IMR-90 (cell line): ENCODE data around the gene FNIP1. TPM values are rescaled to one million over a fixed set of nuclear protein-coding genes. Genes with fewer than 3 reads are reported as not detected.
A peak's percentile ranks its signal among the peaks of the same experiment; 100 is the strongest.

Source experiments
- ATAC-seq: fragments of 200-7000 bp; cut with Tn5 transposase; 2 replicates; pipeline ENCODE4 v1.9.1; 2020; ENCODE audit warnings: low read depth, mild to moderate bottlenecking, moderate library complexity
- BruUV-seq: library from RNA; stranded (reverse); fragments of 400-500 nt; replicated peaks from 2 replicates; lab custom pipeline; 2021; lab: Mats Ljungman, UMichigan
- CTCF ChIA-PET: fragments of 300-600 bp; formaldehyde crosslinking; extraction: SDS; loops from one replicate; lab custom pipeline; 2021; ENCODE audit warnings: antibody characterized with exemption; lab: Yijun Ruan, JAX
- POLR2A ChIA-PET: fragments of 300-600 bp; sonication (Branson Sonifier 250); formaldehyde crosslinking; loops from one replicate; lab custom pipeline; 2022; ENCODE audit warnings: antibody characterized with exemption; ENCODE audit not compliant: unreplicated experiment; lab: Charles Lee
- DNase-seq: peaks from one replicate; pipeline ENCODE4 v3.0.0; 2013
- H2AFZ ChIP-seq: replicated peaks from 2 replicates; pipeline ENCODE3; 2013; ENCODE audit warnings: low read length, mild to moderate bottlenecking; ENCODE audit not compliant: poor library complexity
- H2AK5ac ChIP-seq: 2 replicates; pipeline ENCODE4 v1.6.1; 2013; ENCODE audit warnings: low read depth, low read length, inconsistent platforms
- H2AK9ac ChIP-seq: replicated peaks from 2 replicates; pipeline ENCODE3; 2013; ENCODE audit warnings: mild to moderate bottlenecking, low read depth, low read length, moderate library complexity; ENCODE audit not compliant: poor library complexity
- H2BK120ac ChIP-seq: 2 replicates; pipeline ENCODE4 v1.6.1; 2013; ENCODE audit warnings: low read depth, low read length, inconsistent platforms
- H2BK15ac ChIP-seq: 3 replicates; pipeline ENCODE4 v1.6.1; 2013; ENCODE audit warnings: low read depth, low read length, inconsistent platforms
- H2BK20ac ChIP-seq: 2 replicates; pipeline ENCODE4 v1.6.1; 2013; ENCODE audit warnings: low read depth, mild to moderate bottlenecking, inconsistent platforms, low read length, moderate library complexity
- H2BK5ac ChIP-seq: 2 replicates; pipeline ENCODE4 v1.6.1; 2013; ENCODE audit warnings: mild to moderate bottlenecking, low read depth, low read length, inconsistent platforms; ENCODE audit not compliant: poor library complexity, severe bottlenecking
- H3K14ac ChIP-seq: replicated peaks from 2 replicates; pipeline ENCODE4 v1.6.1; 2013; ENCODE audit warnings: low read depth, low read length, inconsistent platforms
- H3K18ac ChIP-seq: 2 replicates; pipeline ENCODE4 v1.6.1; 2013; ENCODE audit warnings: low read depth, low read length, control low read depth
- H3K23ac ChIP-seq: 2 replicates; pipeline ENCODE4 v1.6.1; 2013; ENCODE audit warnings: low read depth, low read length, inconsistent platforms
- H3K27ac ChIP-seq: 2 replicates; pipeline ENCODE4 v1.5.1; 2013; ENCODE audit warnings: mild to moderate bottlenecking, control low read depth, low read length; ENCODE audit not compliant: insufficient read depth
- H3K27me3 ChIP-seq: 2 replicates; pipeline ENCODE4 v1.6.1; 2013; ENCODE audit warnings: low read length; ENCODE audit not compliant: control insufficient read depth, insufficient read depth
- H3K36me3 ChIP-seq: 2 replicates; pipeline ENCODE4 v1.6.1; 2013; ENCODE audit warnings: low read length, mixed read lengths; ENCODE audit not compliant: control insufficient read depth, insufficient read depth
- H3K4ac ChIP-seq: 2 replicates; pipeline ENCODE4 v1.6.1; 2013; ENCODE audit warnings: low read depth, low read length, inconsistent platforms
- H3K4me1 ChIP-seq: 2 replicates; pipeline ENCODE4 v1.6.1; 2013; ENCODE audit warnings: low read length, mixed read lengths; ENCODE audit not compliant: control insufficient read depth, insufficient read depth
- H3K4me2 ChIP-seq: 2 replicates; pipeline ENCODE4 v1.6.1; 2013; ENCODE audit warnings: low read depth, mild to moderate bottlenecking, control low read depth, low read length, moderate library complexity
- H3K4me3 ChIP-seq: 2 replicates; pipeline ENCODE4 v1.5.1; 2013; ENCODE audit warnings: low read depth, mild to moderate bottlenecking, control low read depth, low read length, moderate library complexity; ENCODE audit not compliant: insufficient read depth
- H3K56ac ChIP-seq: 2 replicates; pipeline ENCODE4 v1.6.1; 2013; ENCODE audit warnings: low read length, inconsistent platforms; ENCODE audit not compliant: insufficient read depth; ENCODE audit errors: extremely low read depth
- H3K79me1 ChIP-seq, 2 experiments: 2 replicates each; pipeline ENCODE4 v1.6.1; 2013; ENCODE audit warnings: low read length in 2 of 2, inconsistent platforms in 1 of 2, low read depth in 1 of 2
- H3K9ac ChIP-seq: 2 replicates; pipeline ENCODE4 v1.6.1; 2013; ENCODE audit warnings: low read depth, low read length, control low read depth
- H3K9me1 ChIP-seq: 2 replicates; pipeline ENCODE4 v1.6.1; 2013; ENCODE audit warnings: low read length, inconsistent platforms; ENCODE audit not compliant: insufficient read depth
- H3K9me3 ChIP-seq: 2 replicates; pipeline ENCODE4 v1.6.1; 2013; ENCODE audit warnings: low read length; ENCODE audit not compliant: control insufficient read depth, insufficient read depth
- H4K20me1 ChIP-seq: 2 replicates; pipeline ENCODE4 v1.6.1; 2013; ENCODE audit warnings: low read length, inconsistent platforms; ENCODE audit not compliant: insufficient read depth
- H4K5ac ChIP-seq: 2 replicates; pipeline ENCODE4 v1.6.1; 2013; ENCODE audit warnings: mild to moderate bottlenecking, low read depth, low read length, control low read depth
- H4K8ac ChIP-seq, 2 experiments: 2 replicates each; pipeline ENCODE4 v1.6.1; 2013; ENCODE audit warnings: low read depth in 2 of 2, low read length in 2 of 2, control low read depth in 1 of 2, inconsistent platforms in 1 of 2
- H4K91ac ChIP-seq: 2 replicates; pipeline ENCODE4 v1.6.1; 2013; ENCODE audit warnings: low read depth, low read length, inconsistent platforms; ENCODE audit not compliant: insufficient read depth
- ELK1 ChIP-seq: fragments of 150-350 bp; IDR thresholded peaks from 2 replicates; pipeline ENCODE4 v1.6.1; 2016; ENCODE audit warnings: low read depth, mild to moderate bottlenecking, low read length, moderate library complexity, borderline replicate concordance
- FOS ChIP-seq: fragments of 150-350 bp; IDR thresholded peaks from 2 replicates; pipeline ENCODE4 v1.6.1; 2016; ENCODE audit warnings: low read depth, low read length
- WGBS, 2 experiments: methylation state at CpG; one replicate each; pipeline versions ENCODE4 v1.1.5 to v1.1.7; 2013; ENCODE audit warnings: missing lambda C conversion rate in 2 of 2; ENCODE audit not compliant: insufficient read length in 1 of 2; ENCODE audit errors: extremely low coverage in 2 of 2; 5-methylcytosine and 5-hydroxymethylcytosine counted together
- dilution Hi-C: fragments of 300-500 bp; cut with HindIII; formaldehyde crosslinking; loops from one replicate; pipeline ENCODE4 v1.14.3; 2018; ENCODE audit warnings: low sequenced_read_pairs; ENCODE audit not compliant: unreplicated experiment
- in situ Hi-C: fragments of 300-500 bp; cut with MboI; formaldehyde crosslinking; loops from 3 replicates; pipeline ENCODE4 v1.14.3; 2019; ENCODE audit warnings: low sequenced_read_pairs, inconsistent platforms, mixed read lengths
- intact Hi-C: fragments of 100-400 bp; cut with micrococcal nuclease; formaldehyde crosslinking; loops from 2 replicates; pipeline ENCODE4 v1.10.0; 2022
- polyA plus RNA-seq, 3 experiments: library from polyadenylated mRNA; depleted of rRNA; stranded (reverse); fragments of >200 nt; gene quantifications; 2 replicates each; pipeline ENCODE4 v1.2.3, GENCODE V29; 2012; ENCODE audit warnings: low replicate concordance in 1 of 3
- total RNA-seq: library from RNA; depleted of rRNA; stranded (reverse); fragments of >200 nt; gene quantifications from 2 replicates; pipeline ENCODE4 v1.2.3, GENCODE V29; 2012

The FNIP1 gene
- total and polyA plus RNA-seq, 2 of the 4 experiments (the other 2 are of a cell fraction): 5.6 to 34.1 TPM

- Histone ChIP-seq H3K14ac (no peak overlapping the region), H3K9me1 (peaks cover 9% of the 10 kb centered on the region), H4K5ac (no peak overlapping the region), H2AK9ac (no peak overlapping the region), H3K18ac (no peak overlapping the region), H3K9ac (no peak overlapping the region), H4K91ac (no peak overlapping the region), H3K4ac (no peak overlapping the region), H2BK120ac (no peak overlapping the region), H2BK15ac (no peak overlapping the region), H2AFZ (no peak overlapping the region), H4K8ac (no peak overlapping the region), H3K4me2 (no peak overlapping the region), H3K79me1 (peaks cover 39 to 80% of the 10 kb centered on the region in 2 experiments), H3K56ac (no peak overlapping the region), H2BK20ac (no peak overlapping the region), H3K36me3 (0 out of 2 replicates have a peak, but pooled peaks cover 1% of the 10 kb centered on the region), H3K27me3 (no peaks in the 10 kb centered on the region), H2BK5ac (no peak overlapping the region), H3K9me3 (no peaks in the 10 kb centered on the region), H3K4me1 (peaks cover 1% of the 10 kb centered on the region; the same call in 1 of the 2 replicates), H3K27ac (no peak overlapping the region), H4K20me1 (peaks cover 73% of the 10 kb centered on the region), H3K4me3 (no peak overlapping the region), H3K23ac (no peak overlapping the region), H2AK5ac (no peak overlapping the region)
- DNase-seq: peak; percentile 86
- no TSS peak for BruUV-seq
- ChIA-PET POLR2A (no interaction called here), CTCF (no interaction called here)
- TF ChIP-seq FOS: peak; percentile 53
- TF ChIP-seq ELK1: no peak
- peak; percentile 86 for ATAC-seq
- WGBS, 2 experiments: no CpG with 5 or more reads among the region's 7 CpGs
- in situ Hi-C loops: no loop called here
- intact Hi-C loops: no loop called here
- dilution Hi-C loops: no loop called here
Measured at GRCh38 chr5:131749138-131749537, 47.7 kb downstream of the FNIP1 start.
